HS-27A (cell line): Measurements from ENCODE around the gene MXRA8.
A peak's percentile ranks its signal among the peaks of the same experiment; 100 is the strongest.
"Not testable (repeated sequence)": the region's sequence is repeated elsewhere in the genome, so short reads cannot be mapped to it uniquely, and the experiment has no call there.

Source experiments
- DNase-seq: peaks from one replicate; pipeline ENCODE4 v3.0.0-alpha.2; 2012; ENCODE audit warnings: low read depth, missing footprints

The MXRA8 gene

GRCh38 chr1:1358433-1359271 is at the start of gene MXRA8:
MXRA8 (minus strand) TSS chr1:1358555; CDS start chr1:1358504, 51 bp downstream.
- DNase-seq: no peak

GRCh38 chr1:1407636-1408318 is 49.4 kb upstream of the MXRA8 start:
- no peak for DNase-seq

- peak; percentile 70 for DNase-seq
Observed at GRCh38 chr1:1406821-1407635, 48.7 kb upstream of the MXRA8 start, which contains the start of gene MRPL20. MRPL20 (minus strand) TSS chr1:1407293; CDS start chr1:1407217, 76 bp downstream.

- DNase-seq: no peak
Observed at GRCh38 chr1:1406101-1406820, 47.9 kb upstream of the MXRA8 start.

- DNase-seq: no peak
Observed at GRCh38 chr1:1403653-1404052, 45.3 kb upstream of the MXRA8 start.

GRCh38 chr1:1402901-1403392 is 44.6 kb upstream of the MXRA8 start:
- DNase-seq: not testable (repeated sequence)

GRCh38 chr1:1402072-1402900 is 43.9 kb upstream of the MXRA8 start:
- no peak for DNase-seq

GRCh38 chr1:1401457-1402010 is 43.2 kb upstream of the MXRA8 start:
- DNase-seq: no peak

- DNase-seq: no peak
Observed at GRCh38 chr1:1400576-1401456, 42.5 kb upstream of the MXRA8 start.

- DNase-seq: no peak
Observed at GRCh38 chr1:1399872-1400575, 41.7 kb upstream of the MXRA8 start.

- DNase-seq: peak; percentile 94
Observed at GRCh38 chr1:1399187-1399871, 41.0 kb upstream of the MXRA8 start, which contains the start of gene CCNL2. CCNL2 (minus strand) TSS chr1:1399335; CDS start chr1:1399306, 29 bp downstream.

- DNase-seq: no peak
Observed at GRCh38 chr1:1398677-1399186, 40.4 kb upstream of the MXRA8 start.

- no peak for DNase-seq
Observed at GRCh38 chr1:1397839-1398523, 39.6 kb upstream of the MXRA8 start.

- DNase-seq: no peak
Observed at GRCh38 chr1:1395166-1395565, 36.8 kb upstream of the MXRA8 start.

- no peak for DNase-seq
Observed at GRCh38 chr1:1394116-1394515, 35.8 kb upstream of the MXRA8 start.

- no peak for DNase-seq
Observed at GRCh38 chr1:1393428-1393827, 35.1 kb upstream of the MXRA8 start.

GRCh38 chr1:1393014-1393413 is 34.7 kb upstream of the MXRA8 start:
- no peak for DNase-seq
